Activated CD4-positive, alpha-beta T cell treated with anti-CD3 and anti-CD28 coated beads for 4 hours (primary cell): ENCODE results near the gene AUH.
"Not testable (repeated sequence)": the region's sequence is repeated elsewhere in the genome, so short reads cannot be mapped to it uniquely, and the experiment has no call there.

Experiments
- DNase-seq, 2 donors: peaks; one replicate each; pipeline ENCODE4 v3.0.0-alpha.2; 2020

The AUH gene

DNA sequence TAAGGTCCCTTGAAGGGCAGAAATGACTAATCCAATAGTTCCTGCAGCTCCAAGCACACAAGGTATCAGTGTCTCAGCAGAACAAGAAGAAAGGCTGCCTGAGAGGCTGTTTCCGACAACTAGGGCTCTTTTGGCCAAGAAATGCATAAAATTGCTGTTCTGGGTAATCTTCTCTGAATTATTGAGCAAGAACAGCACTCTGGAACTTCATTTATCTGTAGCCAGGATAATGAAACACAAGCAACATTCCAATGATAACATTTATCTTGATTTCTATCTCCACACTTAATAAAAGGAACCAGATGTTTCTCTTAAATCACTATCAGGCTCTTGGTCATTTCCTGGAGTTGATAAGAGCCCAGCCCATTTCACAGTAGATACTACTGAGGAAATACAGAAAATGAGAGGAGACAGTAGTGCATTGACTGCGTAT is 17.0 kb upstream of the AUH start:
- no peak for DNase-seq

DNA sequence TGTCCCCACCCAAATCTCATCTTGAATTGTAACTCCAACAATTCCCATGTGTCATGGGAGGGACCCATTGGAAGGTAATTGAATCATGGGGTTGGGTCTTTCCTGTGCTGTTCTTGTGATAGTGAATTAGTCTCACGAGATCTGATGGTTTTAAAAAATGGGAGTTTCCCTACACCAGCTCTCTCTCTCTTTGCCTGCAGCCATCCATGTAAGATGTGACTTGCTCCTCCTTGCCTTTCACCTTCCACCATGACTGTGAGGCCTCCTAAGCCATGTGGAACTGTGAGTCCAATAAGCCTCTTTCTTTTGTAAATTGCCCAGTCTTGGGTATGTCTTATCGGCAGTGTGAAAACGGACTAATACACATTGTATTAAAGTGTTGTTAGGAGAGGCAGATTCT is 16.3 kb upstream of the AUH start:
- not testable (repeated sequence) for DNase-seq

DNA sequence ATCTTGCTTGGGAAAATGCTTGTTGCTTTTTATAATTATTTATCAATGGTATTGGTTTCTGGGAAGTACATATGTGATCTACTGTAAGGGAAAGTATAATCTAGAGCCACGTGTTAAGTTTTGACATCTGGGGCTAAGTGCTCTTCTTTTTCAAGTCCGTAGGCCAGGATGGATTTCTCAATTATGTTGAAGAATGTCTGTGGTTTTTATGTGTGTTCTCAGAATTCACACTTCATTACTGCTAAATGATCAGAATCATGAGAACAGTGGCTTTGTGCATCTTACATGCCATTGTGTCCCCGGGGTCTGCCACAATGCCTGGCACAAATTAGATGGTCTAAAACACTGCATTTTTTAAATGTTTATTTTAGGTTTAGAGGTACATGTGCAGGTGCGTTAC is 14.5 kb upstream of the AUH start:
- DNase-seq: no peak

DNA sequence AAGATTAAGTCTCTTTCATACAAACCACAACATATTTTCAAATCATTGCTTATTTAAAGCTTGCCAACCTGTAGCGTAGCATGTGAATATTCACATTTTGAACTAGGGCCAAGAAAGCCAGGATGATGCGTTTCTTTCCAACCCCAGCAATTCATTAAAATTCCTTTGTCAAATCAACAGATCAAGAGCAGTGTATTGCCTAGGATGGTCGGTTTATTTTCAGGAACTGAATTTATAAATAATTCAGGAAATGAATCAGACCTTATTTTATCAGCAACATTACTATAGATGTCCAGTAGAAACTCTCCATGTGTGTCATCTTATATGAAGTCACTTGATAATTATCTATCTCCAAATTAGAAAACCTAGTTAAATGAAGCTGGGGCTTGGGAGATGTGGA is 13.2 kb upstream of the AUH start:
- no peak for DNase-seq

DNA sequence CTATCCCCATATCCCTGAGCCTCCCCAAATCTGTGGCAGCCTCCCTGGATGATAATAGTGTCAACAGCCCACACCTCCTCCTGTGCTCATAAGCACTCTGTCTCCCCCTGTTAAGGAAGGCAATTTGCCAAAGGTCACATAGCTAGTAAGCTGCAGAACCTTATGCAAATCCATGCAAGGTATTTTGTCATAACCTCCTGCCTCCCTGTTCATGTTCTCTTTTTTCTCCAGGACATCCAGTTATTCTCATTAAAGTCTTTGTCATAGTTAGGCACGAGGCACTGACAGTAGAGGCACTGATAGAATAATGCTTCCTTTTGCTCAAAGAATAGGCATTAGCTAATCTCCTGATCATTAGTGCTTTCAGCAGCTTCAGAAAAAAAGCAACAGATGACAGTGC is 10.2 kb upstream of the AUH start:
- DNase-seq: no peak

DNA sequence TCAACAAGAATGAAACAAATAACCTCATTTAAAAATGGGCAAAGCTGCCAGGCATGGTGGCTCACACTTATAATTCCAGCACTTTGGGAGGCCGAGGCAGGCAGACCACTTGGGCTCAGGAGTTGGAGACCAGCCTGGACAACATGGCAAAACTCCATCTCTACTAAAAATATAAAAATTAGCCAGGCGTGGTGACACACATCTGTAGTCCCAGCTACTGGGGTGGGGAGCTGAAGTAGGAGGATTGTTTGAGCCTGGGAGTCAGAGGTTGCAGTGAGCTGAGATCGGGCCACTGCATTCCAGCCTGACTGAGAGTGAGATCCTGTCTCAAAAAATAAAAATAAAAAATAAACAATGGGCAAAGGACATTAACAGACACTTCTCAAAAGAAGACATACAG is 8.3 kb upstream of the AUH start:
- DNase-seq: not testable (repeated sequence)

DNA sequence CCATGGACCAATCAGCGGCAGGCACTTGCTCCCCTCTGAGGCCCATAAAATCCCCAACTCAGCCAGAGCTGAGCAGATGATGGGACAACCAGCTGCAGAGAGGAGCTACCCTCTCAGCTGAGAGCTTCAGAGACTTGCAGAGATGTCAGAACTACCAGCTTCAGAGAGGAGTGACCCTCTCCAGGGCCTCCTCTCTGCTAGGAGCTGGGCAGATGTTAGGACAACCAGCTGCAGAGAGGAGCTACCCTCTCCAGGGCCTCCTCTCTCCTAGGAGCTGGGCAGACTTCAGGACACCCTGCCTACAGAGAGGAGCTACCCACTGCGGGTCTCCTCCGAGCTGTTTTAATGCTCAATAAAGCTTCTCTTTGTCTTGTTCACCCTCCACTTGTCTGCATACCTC is 3.0 kb upstream of the AUH start:
- no peak for DNase-seq

DNA sequence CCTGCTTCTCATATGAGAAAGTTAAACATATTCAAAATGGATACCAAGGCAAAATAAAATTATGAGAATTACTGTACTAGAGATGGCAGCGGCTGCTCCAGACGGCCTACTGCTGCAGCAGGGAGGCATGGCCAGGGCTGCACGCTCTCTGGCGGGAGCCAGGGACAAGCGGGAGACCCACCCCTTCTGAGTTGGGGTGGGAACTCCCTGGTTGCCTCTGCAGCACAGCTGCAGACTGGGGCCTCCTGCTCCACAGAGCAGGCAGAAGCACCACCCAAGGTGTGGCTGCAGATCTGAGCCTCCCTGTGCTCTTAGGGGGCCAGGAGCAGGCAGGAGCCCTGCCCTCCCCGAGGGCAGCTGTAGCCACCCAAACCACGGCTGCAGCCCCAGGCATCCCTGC is 2.3 kb upstream of the AUH start:
- DNase-seq: no peak

DNA sequence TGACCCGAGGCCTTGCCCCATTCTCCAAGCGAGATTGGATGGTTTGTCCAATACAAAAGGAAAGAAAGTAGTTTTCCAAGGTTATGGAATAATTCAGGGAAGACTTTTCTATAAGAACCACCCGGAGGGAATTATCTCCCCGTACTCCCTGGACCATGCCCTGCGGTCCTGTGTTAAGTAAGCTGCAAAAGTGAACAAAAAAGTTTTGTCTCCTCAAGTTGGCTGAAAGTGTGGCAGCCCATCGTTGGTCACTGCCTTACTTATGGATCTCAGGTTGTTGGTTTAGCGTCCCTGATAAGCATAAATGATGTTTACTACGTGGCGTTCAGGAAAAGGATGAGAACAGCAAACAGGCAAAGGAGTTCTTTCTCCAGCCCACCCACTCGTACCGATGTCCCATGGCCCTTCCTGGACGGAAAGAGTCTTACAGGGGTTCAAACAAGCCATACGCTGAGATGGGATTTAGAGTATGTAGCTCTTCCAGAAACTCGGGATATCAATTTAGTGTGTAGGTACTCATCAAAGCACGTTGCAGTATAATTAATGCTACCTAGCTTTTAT is 413 bp upstream of the AUH start:
- no peak for DNase-seq

DNA sequence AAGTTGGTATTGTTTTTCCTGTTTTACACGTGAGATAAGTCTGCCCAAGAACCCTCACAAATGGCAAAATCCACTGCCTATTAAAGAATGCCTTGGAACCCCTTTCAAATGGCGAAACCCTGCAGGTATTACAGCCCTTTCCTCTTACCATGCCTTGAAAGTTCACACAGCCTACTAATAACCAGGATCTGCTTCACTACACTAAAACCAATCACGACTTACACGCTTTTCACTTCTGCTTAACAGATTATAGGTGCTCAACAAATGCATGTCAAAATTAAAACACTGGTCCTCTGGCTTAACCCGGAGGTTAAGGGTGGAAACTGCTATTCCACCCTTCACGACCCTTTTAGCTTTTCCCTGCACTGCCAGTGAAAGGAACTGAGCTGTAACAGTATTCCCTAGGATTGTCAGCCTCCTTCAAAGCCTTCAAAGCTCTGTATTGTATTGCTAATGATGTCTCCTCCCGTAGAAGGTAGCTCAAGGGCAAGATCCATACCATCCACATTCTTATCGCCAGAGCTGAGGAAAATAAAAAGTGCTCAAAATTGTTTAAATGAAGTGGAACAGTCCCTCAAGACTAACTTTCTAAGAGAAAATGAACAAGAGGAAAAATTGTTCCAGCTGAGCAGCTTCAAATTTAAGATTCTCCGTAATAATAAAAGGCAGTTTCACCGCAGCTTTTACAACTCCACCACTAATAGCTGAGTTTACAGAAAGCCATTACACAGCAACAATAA is 997 bp downstream of the AUH start:
- no peak for DNase-seq

DNA sequence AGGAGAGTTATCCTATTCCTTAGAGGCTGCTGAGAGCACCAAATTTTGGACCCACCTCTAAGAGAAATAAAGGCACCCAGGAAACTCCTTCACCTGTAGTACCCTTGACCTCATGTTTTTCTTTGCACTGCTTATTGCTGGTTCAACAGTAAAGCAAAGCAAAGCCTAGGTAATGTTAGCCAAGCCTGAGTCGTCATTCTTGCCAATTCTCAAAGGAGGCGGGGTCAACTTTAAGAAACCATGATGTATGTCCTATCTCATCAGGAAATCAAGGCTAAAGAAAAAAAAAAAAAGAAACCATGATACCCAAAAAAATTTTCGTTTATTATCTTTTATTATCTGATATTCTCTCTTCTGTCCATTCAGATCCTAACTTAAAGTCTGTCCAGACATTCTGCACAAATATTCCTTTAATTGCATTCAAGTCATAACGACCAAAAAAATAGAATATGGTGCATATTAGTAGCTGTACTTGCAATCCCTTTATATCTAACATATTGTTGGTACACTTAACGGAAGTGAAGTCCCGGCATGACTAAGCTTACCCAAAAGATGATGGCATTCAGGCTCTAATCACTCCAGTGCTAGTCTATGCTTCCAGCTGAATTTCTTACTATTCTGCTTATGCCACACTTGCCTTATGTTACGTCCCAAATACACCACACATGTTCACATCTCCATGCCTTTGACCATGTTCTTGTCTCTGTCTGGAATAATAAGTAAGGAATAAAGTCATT is 1.8 kb downstream of the AUH start:
- no peak for DNase-seq

DNA sequence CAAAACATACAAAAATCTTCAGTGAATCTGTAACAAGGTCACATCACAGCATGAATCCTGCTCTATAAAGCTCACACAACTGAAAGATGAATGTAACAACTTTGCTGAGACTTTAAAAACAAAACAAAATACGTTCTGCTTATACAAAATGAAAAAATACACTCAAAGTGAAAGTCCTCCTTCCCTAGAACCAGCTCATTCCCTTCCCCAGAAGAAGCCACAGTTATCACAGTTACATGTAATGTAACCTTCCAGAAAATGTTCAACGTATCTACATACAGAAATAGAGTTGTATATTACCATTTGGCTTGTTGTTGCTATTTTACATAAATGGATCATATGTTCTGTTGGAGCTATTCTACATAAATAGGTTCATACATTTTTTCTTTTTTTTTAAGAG is 2.6 kb downstream of the AUH start:
- no peak for DNase-seq

DNA sequence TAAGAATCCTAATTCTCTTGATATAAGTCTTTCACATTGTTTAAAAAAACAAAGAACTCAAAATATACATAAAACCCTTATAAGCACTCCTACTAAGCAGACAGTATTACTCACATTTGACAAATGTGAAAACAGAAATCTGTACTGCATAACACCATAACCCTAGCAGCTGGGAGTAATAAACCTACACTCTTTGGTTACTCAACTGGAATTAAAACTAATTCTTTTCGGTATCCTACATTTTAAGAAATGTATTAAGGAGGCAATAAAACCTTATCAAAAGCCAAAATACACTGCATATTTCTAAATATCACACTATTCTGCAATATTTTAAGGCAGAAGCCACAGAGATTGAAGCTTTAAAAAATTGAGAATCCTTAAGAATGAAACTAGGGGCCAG is 6.8 kb downstream of the AUH start:
- no peak for DNase-seq

DNA sequence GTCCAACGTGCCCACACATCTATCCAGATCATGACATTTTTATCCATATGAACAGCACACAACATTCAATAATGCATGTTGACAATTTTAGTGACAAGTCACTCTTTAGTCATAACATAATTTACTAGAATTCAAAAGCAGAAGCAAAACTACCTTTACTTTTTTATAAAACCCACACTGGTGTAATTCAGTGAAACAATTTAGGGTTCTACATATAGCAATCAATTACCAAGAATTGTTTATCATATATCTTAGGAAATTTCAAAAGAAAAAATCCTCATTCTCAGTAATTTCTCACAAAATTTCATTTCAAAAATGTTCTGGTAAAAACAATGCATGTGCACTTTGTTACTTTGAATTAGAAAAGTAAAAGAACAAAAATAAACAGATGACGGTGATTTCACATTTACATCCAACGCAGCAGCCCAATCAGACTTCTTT is 12.6 kb downstream of the AUH start:
- no peak for DNase-seq

DNA sequence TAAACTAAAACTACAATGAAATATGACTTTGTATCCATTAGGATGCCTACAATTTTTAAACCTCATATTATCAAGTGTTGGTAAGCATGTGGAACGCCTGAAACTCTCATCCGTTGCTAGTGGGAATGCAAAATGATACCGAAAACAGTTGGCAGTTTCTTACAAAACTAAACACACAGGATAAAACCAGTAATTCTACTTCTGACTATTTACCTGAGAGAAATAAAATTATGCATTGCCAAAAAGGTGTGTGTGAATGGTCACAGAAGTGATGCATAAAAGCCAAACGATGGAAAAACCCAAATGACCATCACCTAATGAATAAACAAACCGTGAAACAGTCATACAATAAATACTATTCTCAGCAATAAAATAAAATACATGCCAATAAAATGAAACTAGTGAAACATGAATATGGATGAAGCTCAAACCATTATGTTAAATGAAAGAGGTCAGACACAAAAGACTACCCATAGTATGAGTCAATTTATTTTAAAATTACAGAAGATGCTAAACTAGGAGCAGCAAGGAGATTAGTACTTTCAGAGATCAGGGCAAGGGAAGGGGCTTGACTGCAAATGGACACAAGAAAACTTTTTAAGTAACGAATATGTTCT is 13.4 kb downstream of the AUH start:
- DNase-seq: no peak

DNA sequence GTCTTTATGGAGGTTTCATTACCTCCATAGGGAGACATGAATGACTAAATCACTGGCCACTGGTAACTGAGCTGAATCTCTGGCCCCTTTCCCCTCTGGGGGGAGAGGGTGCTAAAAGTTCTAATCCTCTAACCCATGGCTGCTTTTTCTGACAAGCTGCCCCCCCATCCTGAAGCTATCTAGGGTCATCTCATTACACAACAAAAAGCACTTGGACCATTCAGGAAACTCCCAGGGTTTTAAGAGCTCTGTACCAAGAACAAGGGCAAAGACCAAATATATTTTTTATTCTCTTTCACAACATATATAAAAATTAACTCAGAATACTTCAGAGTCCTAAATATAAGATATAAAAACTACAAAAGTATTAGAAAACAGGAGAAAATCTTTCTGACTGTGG is 14.3 kb downstream of the AUH start:
- no peak for DNase-seq

DNA sequence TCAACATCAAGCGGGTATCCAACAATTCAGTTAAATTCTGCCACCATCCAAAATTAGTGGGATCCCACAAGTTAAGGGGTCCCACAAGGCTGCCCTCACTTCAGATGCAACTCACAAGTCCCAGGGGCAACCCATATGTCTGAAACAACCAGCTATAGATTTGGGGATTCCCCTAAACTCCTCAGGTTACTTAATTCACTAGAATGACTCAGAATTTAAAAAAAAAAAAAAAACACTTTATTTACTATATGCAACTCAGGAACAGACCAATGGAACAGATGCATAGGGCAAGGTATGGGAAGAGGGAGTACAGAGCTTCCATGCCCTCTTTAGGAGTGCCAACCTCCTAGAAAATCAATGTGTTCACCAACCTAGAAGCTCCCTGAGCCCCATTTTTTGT is 15.1 kb downstream of the AUH start:
- DNase-seq: no peak

DNA sequence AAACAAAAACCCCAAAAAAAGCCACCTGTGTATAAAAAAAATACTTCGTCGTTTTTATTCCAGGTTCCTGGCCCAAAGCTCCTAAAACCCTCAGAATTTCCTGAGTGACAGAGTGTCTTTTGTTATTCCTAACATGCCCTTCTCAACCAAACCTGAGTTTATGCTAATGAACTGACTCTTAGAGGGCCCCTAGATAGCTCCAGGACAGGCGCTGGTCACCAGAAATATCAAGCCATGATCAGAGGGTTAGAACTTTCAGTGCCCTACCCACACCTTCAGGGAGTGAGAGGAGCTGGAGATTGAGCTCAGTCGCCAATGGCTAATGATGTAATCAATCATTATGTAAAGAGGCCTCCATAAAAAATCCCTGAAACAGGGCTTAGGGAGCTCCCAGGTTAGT is 15.7 kb downstream of the AUH start:
- DNase-seq: no peak

DNA sequence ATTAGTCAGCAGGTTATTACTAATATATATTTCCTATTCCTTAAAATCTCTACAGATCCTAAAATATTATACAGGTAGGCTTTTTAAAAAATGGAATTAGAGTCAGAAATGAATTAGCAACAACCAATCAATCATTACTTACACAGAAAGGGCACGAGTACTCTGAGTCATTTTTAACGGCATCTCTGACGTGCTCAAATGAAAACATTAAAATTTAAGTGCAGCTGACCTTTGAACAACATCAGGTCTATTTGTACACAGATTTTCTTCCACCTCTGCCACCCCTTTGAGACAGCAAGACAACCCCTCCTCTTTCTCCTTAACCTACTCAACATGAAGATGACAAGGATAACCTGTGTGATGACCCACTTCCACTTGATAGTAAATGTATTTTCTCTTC is 19.1 kb downstream of the AUH start:
- DNase-seq: no peak

DNA sequence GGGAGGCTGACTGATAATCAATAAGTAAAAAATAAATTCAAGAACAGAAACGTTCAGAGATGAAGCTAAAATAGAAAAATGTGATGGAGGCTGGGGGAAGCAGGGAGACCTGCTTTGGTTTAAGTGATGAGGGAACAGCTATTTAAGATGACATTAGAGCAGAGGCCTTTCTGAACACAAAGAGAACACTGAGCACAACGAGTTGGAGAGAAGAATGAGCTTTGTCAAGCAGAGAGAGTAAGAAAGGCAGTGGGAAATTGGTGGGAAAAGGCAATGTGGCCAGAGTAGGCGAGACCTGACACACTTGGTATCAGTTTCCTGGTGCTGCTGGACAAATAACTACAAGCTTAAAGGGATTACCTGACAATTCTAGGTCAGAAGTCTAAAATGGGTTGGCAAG is 20.0 kb downstream of the AUH start:
- no peak for DNase-seq

DNA sequence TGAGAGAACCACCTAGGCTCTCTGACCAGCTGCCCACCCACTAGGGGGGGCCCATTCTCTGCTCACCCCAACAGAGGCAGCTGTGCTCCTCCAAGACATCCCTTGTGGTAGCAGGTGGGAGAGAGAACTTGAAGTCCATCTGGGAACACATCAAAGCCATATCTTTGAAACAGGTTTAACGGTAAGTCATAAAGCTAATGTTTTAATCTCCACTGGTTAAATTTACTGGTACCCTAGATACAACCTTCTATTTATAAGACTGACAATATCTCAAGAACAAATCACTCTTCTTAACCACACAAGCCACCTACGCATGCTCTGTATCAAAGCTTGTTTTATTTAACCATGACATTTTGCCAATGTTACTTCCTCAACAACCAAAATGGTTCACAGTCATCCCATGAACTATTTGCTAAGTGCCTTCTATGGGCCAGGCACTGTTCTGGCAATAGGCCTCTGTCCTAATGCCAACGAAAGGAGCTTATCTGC is 20.4 kb downstream of the AUH start:
- no peak for DNase-seq

DNA sequence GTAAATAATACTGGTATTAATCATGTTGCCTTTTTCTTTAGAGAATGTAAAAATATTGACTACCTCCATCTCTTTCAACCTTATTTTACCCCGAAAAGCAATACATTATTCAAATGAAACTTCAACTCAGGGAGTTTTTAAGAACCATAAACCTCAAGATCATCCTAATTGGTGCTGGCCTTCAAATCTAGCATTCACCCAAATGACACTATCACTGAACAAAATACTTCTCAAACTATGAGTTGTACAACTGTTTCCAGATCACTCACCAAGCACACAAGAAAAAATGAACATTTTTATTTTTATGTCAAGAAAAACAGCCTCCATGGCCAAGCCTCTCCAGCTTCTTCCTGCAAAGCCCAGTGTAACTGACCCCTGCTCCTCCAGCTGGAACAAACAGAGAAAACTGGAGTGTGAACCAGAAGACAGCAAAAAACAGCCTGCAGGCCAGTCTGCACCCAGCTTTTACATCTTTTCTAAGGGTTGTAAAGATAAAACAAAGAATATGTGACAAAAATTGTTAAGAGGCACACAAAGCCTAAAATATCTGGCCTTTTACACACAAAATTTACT is 21.2 kb downstream of the AUH start:
- no peak for DNase-seq

DNA sequence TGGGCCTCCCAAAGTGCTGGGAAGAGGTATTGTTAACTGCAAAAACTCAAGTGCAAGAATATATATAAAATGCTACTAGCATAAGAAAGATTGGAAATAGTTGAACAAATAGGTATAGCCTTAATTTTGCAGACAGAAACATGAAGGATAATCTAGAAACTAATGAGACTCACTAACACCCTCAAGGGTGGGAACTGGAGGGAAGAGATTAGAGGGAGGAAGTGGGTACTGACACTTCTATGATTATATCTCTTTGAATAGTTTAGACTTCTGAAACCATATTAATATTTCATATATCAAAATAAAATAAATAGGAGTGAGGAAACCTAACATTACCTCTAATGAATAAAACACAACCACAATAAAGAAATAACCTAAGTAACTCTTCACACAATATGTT is 23.0 kb downstream of the AUH start:
- no peak for DNase-seq
